Measurements from ENCODE around the gene PSMA2. TPM values are rescaled to one million over a fixed set of nuclear protein-coding genes. Genes with fewer than 3 reads are reported as not detected.
A peak's percentile ranks its signal among the peaks of the same experiment; 100 is the strongest.
"Not testable (repeated sequence)": the region's sequence is repeated elsewhere in the genome, so short reads cannot be mapped to it uniquely, and the experiment has no call there.

PSMA2 gene
- total and polyA plus RNA-seq, 8 donors = 9.4 to 278 (median 136) TPM

DNA sequence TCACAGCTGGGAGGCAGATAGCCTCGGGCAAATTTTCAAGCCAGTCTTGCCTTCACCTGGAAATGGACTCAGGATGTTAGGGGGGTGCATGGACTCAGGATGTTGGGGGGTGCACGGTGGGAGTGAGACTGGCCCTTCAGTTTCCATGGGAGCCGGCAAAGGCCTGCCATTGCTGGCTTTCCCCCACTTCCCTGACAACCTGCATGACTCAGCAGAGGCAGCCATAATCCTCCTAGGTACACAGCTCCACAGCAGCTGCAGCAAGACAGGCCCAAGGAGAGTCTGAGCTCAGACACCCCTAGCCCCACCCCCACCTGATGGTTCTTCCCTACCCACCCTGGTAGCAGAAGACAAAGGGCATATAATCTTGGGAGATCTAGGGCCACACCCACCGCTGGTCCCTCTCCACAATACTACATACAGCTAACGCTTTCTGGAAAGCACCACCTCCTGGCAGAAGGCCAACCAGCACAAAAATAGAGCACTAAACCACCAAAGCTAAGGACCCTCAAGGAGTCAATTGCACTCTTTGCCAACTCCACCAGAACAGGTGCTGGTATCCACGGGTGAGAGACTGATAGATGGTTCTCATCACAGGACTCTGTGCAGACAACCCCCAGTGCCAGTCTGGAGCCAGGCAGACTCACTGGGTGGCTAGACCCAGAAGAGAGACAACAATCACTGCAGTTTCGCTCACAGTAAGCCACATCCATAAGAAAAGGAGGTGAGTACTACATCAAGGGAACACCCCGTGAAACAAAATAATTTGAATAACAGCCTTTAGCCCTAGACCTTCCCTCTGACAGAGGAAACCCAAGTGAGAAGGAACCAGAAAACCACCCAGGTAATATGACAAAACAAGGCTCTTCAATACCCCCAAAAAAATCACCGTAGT lies 38.4 kb downstream of the PSMA2 start:
- WGBS, 5 donors = 77 to 82% (median 79%) methylated on average over 9 of the region's 9 CpGs
- intact Hi-C loops (cut with DNase I; ENCODE audit: low total_unique reads) = no loop called here
- Histone ChIP-seq H3K36me3 (no peaks in the 10 kb centered on the region), H3K4me3 (no peak overlapping the region), H3K9me3 (peaks cover 0 to 5% (median 2%) of the 10 kb centered on the region in 4 donors), H3K4me1 (peaks cover 3 to 12% (median 5%) of the 10 kb centered on the region in 4 donors), H3K27me3 (no peaks in the 10 kb centered on the region), H3K27ac (no peak overlapping the region)
- DNase-seq = no peak
- TF ChIP-seq POLR2A (IDR thresholded peaks at IDR 0.05) (no peak), POLR2AphosphoS5 (IDR thresholded peaks at IDR 0.05) (no peak), EP300 (IDR thresholded peaks at IDR 0.05) (no peak)
- TF ChIP-seq, protein P1, sequence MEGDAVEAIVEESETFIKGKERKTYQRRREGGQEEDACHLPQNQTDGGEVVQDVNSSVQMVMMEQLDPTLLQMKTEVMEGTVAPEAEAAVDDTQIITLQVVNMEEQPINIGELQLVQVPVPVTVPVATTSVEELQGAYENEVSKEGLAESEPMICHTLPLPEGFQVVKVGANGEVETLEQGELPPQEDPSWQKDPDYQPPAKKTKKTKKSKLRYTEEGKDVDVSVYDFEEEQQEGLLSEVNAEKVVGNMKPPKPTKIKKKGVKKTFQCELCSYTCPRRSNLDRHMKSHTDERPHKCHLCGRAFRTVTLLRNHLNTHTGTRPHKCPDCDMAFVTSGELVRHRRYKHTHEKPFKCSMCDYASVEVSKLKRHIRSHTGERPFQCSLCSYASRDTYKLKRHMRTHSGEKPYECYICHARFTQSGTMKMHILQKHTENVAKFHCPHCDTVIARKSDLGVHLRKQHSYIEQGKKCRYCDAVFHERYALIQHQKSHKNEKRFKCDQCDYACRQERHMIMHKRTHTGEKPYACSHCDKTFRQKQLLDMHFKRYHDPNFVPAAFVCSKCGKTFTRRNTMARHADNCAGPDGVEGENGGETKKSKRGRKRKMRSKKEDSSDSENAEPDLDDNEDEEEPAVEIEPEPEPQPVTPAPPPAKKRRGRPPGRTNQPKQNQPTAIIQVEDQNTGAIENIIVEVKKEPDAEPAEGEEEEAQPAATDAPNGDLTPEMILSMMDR (IDR thresholded peaks at IDR 0.05) = no peak

DNA sequence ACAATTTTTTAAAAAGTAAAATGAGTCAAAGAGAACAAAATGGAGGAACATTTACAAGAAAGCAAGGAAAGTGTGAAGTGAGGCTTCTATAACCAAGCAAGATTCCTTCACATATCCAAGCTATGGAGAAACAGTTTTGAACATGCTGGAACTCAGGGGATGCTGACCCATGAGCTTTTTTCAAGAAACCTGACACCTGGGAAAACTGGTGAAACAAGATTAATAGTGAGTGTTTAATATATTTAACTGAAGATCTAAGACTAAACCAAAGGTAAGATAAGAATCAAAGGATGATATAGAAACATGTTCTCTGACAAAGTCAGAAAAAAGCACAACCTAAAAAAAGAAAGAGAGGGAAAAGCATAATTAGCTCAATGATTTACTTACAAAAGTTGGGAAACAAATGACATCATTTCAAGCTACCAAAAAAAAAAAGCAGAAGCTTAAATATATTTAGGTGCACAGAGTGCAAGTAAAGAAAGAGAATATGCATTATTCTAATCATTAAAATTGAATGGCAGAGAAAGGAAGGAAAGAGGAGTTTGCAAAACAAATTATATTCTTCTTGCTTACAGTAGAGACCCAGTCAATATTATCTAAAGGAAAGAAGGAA lies 45.0 kb downstream of the PSMA2 start:
- no peaks in the 10 kb centered on the region for H3K27me3 ChIP-seq
- H3K4me1 ChIP-seq = peaks cover 12 to 28% (median 19%) of the 10 kb centered on the region in 4 donors
- no peak for DNase-seq
- no peak overlapping the region for H3K27ac ChIP-seq
- intact Hi-C loops (cut with DNase I; ENCODE audit: low total_unique reads) = no loop called here
- TF ChIP-seq, protein P1 (IDR thresholded peaks at IDR 0.05) = no peak
- no peak for TF ChIP-seq EP300 (IDR thresholded peaks at IDR 0.05)
- no peak for TF ChIP-seq POLR2AphosphoS5 (IDR thresholded peaks at IDR 0.05)
- TF ChIP-seq POLR2A (IDR thresholded peaks at IDR 0.05) = no peak
- no peaks in the 10 kb centered on the region for H3K36me3 ChIP-seq
- no peak overlapping the region for H3K4me3 ChIP-seq
- H3K9me3 ChIP-seq = no peaks in the 10 kb centered on the region

DNA sequence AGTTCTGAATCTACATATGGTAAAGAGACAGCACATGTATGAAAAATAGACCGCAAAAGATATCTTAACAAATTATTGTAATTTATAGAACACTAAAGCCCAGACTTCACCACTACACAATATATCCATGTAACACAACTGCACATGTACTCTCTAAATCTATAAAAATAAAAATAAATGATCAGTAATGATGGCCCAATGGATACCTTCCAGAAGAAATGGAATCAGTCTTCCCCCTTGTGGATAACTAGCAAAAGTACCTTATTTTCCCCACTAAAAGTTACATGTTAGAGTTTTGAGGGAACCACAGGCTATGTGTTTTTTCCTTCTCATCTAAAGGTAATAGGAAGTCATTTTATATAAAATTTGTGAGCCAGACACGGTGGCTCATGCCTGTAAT lies 45.8 kb downstream of the PSMA2 start:
- Histone ChIP-seq H3K27me3 (no peaks in the 10 kb centered on the region), H3K4me3 (no peak overlapping the region), H3K36me3 (no peaks in the 10 kb centered on the region), H3K9me3 (no peaks in the 10 kb centered on the region), H3K27ac (no peak overlapping the region), H3K4me1 (peaks cover 12 to 28% (median 19%) of the 10 kb centered on the region in 4 donors)
- WGBS, 5 donors = 78 to 91% (median 83%) methylated on average over 2 of the region's 2 CpGs
- intact Hi-C loops (cut with DNase I; ENCODE audit: low total_unique reads) = no loop called here
- TF ChIP-seq EP300 (IDR thresholded peaks at IDR 0.05) (no peak), POLR2AphosphoS5 (IDR thresholded peaks at IDR 0.05) (no peak), POLR2A (IDR thresholded peaks at IDR 0.05) (no peak)
- TF ChIP-seq, protein P1 (IDR thresholded peaks at IDR 0.05) = peak in 1 of 7 experiments; percentile 18
- DNase-seq = no peak

DNA sequence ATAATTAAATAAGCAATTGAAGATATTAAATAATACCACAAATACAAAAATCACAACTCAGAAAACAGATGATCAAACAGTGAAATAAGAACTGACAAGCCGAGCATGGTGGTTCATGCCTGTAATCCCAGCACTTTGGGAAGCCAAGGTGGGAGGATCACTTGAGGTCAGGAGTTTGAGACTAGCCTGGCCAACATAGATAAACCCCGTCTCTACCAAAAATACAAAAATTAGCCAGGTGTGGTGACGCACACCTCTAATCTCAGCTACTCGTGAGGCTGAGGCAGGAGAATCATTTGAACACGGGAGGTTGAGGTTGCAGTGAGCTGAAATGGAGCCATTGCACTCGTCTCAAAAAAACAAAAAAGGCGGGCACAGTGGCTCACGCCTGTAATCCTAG lies 46.8 kb downstream of the PSMA2 start:
- H3K27ac ChIP-seq; intact Hi-C loops (cut with DNase I; ENCODE audit: low total_unique reads); H3K4me3 ChIP-seq; DNase-seq; H3K27me3 ChIP-seq; H3K9me3 ChIP-seq; H3K36me3 ChIP-seq: not testable (repeated sequence)
- peaks cover 12 to 28% (median 19%) of the 10 kb centered on the region in 4 donors for H3K4me1 ChIP-seq
- 90 to 96% (median 95%) methylated on average over 8 of the region's 8 CpGs for WGBS, 5 donors

Measured in stomach (tissue), 9 donors.